Activated gamma-delta T cell treated with anti-CD3 and anti-CD28 coated beads, Interleukin-2, amount 50 U/mL, for 16 hours (primary cell): ENCODE measurements around the gene ZNF610.

Source experiments
- DNase-seq: peaks from one replicate; pipeline ENCODE4 v3.0.0-alpha.2; 2020; ENCODE audit warnings: low read depth

ZNF610 gene

DNA sequence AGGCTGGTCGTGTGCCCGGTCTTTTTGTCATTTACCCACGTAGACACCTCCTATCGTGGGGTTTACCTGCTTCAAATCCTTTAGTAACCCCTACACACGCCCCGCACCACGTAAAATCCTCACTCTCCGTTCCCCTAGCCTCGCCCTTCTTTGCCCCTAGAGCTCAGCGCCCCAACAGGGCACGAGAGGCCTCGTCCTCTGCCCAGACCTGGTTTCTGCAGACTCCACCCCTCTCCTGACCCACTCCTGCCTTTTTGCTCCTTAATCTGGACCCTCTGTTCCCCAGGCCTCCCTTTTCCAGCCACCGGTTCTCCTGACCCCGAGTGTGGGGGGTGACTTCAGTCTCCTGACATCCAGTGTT lies 62.0 kb downstream of the ZNF610 start:
- no peak for DNase-seq

DNA sequence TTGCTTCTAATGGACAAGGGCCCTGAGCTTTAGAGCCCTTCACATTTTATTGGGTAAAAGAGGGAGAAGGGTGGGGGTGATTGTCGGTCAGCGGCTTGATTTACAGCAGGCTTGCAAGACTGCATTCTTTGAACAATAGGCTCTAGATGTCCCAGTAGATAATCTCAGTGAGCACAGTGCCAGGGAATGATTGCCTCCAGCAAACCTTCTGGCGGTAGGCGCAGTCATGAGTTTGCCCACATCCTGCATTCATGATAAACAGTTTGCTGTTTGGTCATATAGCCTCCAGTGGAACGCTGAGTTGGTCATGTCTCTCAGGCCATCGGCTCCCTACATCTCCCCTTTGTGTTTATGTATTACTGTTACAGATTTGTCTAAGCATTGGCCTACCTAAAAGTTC lies 74.2 kb downstream of the ZNF610 start:
- no peak for DNase-seq

DNA sequence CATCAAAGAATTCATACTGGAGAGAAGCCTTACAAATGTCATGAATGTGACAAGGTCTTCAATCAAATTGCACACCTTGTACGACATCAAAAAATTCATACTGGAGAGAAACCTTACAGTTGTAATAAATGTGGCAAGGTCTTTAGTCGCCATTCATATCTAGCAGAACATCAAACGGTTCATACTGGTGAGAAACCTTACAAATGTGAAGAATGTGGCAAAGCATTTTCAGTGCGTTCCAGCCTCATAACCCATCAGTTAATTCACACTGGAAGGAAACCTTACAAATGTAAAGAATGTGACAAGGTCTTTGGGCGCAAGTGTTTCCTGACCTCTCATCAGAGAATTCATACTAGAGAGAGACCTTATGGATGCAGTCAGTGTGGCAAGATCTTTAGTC lies 79.7 kb downstream of the ZNF610 start:
- no peak for DNase-seq
